HG02678 (cell line): ENCODE data around the gene THADA.

ENCODE experiments used
- ATAC-seq: cut with Tn5 transposase; IDR thresholded peaks from one replicate; pipeline ENCODE4 v1.9.1; 2021; ENCODE audit warnings: mild to moderate bottlenecking, moderate library complexity; ENCODE audit not compliant: unreplicated experiment

Gene THADA

DNA sequence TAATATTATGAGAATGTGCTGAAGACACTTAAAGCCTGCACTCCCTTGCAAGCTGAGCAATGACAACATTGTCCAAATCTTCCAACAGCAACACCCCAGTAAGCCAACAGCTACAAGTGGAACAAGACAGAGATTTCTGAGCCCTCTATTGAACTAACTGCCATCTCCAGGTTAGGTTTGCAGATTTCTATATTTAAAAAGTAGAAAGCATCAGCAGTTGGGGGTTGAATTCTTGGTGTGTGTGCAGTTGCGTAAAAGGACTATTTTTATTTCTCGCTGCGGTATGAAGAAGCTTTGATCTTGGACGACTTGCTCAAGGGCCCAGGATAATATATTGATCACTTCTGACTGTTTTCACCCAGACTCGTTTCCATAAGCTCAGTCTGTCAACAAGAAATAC is 263.2 kb downstream of the THADA start:
- no peak for ATAC-seq

DNA sequence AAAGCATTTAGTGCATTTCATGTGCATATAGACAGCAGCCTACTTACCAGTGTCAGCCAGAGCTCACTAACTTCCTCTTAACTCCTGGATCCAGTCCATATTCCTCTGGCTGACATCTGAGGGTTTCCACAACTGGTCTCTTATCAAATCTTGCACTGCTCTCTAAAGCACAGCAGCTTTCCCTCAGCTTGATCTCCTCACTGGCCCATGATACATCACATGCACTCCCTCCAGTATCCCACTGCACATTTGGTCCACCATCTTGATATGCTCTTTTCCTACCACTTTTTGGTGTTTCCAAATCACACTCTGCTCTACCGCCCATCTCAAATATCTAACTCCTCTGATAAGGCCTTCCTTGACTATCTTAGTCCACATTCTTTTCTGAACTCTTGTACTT is 264.4 kb downstream of the THADA start:
- ATAC-seq, result no peak

DNA sequence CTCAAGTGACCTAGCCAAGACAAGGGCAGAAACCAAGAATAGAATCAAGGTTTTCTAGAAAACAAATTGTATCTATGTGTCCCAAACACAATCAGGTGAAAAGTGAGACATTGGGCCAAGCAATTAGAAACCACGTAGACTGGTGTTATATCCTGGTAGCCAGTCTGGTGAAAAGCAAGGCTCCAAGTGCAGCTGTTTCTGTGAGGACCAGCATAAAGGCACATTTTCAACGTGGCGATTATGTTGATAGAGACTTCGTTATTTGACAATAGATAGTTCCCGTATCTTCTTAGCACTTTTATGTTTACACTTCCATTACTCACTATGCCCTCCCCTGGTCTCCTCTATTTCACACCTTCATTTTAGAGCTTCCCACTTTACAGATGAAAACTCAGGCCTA is 266.2 kb downstream of the THADA start:
- no peak for ATAC-seq

DNA sequence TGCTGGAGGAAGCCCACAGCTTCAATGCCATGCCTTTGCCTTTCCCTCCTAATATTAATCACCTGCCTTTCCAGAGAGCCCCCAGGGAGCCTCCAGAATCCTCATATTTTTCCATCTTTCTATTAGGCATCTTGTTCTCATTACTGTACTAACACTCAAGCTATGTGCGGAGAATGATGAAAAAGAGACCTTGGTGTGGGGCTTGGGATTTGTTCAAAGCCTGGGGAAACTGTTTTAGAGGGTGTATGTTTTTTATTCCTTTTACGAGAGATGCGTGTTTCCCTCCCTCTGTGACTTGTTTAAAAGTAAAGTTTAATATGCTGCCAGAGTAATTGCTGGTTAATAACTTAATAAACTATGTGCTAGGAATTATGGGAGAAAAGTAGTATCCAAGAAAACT is 267.0 kb downstream of the THADA start:
- no peak for ATAC-seq

DNA sequence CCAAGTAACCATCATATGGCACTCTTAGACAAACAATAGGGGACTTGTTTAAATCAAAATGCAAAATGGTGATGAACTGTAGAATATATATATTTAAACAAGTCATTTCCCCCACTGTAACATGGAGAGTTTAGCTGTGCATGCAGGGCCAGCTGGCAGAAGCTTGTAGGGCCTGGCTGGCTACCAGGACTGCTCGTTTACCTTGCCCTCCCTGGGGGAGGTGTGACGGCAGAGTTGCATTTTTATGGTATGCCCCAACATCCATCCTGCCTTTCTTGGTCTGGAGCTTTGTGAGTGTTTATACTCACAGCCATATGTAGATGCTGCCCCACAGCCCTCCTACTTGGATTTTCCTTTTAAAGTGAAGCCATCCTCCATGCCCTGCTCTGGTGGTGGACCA is 267.7 kb downstream of the THADA start:
- no peak for ATAC-seq

DNA sequence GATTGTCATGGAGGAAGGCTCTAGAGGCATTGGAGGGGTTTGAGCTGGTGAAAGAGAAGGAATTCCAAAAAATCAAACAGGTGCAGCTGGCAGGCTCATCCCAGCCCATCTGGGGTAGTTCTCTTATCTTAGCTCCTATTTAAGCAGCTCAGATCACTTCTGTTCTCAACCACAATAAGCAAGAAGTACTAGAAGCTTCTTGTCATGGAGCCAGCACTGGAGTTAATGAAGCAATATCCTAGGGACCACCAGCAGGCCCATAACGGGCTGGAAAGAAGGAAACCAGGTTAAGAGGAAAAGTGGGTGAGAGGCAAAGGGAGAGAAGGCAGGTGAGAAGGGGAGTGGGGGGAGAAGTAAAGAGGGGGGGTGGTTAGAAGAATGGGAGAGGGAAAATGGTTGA is 268.7 kb downstream of the THADA start:
- no peak for ATAC-seq

DNA sequence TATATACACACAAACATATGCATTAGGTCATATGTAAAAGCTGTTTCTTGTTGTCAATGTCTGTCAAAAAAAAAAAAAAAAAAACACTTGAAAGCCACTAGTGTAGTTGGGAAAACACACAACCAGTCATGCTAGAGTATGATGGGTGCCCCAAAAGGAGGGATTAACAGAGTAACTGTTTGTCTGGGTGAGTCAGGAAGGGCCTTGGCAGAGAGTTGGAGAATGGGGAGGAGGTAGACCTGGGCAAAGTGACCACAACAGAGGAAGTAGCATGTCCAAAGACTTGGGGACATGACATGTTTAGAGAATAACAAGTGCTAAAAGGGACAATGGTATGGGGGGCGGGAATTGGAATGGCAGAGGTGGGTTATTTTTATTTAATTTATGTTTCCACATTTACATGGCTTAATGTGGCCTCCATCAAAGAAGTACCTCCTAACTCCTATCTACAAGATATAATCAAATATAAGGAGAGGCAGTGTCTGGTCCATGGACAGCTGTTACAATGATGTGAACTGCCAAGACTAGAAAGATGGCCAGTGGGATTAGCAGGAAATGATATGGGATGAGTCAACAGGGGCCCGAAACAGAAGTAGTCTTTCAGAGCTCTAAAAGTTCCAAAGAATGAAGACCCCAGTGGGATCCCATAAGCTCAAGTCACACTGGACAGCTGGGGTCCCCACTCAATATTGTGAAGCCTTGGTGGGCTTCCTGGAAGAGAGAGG is 269.6 kb downstream of the THADA start:
- no peak for ATAC-seq

DNA sequence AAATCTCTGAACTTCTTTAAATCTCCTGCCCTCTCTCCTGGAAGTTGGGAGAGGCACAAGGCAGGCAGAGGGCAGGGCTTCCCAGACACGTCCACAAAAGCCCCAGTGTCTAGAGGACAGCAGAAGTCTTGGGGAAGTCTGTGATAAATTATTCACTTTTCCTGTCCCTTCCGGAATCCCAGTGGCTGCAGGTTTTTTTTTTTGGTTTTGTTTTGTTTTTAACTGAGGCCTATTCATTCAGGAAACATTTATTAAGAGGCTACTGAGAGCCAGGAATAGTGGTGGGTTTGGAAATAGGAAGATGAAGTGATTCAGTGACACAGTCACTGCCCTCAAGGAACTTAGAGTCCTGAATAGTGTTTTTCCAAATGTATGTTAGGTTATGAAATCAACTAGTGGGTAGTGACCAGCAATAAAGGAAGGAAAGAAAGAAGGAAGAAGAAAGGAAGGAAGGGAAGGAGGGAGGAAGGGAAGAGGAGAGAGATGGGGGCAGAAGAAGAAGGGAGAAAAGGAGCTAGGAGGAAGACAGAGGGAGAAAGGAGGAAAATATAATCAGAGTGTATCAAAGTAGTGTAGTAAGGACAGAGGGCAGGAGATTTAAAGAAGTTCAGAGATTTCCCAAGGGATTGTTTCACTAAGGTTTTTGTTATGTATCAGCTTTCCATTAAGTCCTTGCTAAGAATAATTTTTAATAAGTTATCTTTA is 270.6 kb downstream of the THADA start:
- no peak for ATAC-seq

DNA sequence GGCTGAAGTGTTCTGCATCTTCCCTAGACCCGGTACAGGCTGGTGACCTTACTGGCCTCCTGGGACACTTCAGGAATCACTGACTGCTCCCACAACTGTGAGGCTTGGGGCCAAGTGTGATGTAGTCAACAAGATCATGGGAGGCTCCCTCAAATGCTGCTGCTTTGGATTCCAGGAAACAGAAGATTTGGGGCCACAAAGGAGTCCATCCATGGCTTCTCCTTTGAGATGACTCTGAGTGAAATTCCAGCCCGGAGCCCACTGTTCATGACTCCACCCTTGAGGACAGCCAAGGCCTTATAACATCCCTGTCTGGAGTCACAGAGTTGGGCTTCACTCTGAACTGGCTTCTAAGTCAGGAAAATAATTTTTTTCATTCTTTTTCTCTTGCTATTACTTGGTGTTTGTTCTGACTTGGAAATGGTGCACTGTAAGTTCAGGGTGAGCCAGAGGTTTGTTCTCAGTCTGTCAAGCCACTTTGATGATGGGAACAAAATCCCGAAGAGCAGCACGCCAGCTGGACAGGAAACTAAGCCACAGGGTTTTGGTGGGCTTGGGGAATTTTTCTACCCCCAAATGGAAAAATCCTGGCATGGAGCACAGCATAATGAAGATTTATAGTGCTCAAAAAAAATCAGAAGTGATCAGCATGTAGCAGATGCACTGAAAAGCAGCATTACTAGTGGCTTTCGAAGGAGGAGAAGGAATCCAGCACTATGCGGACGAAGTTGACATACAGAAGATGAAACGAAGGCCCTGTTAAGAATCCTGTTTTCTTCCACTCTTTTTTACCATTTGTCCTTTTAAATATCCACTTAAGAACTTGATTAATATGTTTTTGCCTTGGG is 271.4 kb downstream of the THADA start:
- ATAC-seq, result no peak

DNA sequence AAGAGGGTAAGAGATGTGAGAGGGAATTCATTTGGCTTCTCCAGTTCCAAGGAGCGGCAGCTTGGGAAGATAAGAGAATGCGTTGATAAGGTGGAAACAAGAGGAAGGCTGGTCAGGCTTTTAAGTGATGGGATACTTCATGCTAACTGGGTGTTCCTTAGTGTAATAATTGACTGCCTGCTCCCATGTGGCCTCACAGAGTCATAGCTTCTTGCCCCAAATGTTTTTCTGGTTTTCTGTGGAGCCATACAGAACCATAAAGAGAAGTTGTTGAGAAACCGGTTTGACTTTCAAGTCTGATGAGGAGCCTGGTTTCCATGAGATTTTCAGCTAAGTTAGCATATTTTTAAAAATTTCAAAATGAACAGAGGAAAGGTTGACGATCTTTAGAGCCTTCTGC is 272.0 kb downstream of the THADA start:
- ATAC-seq, result no peak

DNA sequence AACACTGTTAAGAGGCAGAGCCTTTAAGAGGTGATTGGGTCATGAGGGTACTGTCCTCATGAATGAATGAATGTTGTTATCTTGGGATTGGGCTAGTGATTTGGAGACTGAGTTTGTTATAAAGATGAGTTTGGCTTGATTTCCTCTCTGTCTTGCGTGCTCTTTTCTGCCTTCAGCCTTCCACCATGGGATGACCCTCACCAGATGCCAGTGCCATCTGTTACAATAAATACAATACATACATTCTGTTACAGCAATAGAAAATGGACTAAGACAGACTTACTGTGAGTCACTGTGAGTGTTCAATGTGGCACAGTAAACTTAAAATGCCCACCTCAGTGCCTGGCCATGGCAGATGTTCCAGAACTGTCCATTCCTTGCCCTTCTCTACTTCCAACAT is 274.4 kb downstream of the THADA start:
- no peak for ATAC-seq

DNA sequence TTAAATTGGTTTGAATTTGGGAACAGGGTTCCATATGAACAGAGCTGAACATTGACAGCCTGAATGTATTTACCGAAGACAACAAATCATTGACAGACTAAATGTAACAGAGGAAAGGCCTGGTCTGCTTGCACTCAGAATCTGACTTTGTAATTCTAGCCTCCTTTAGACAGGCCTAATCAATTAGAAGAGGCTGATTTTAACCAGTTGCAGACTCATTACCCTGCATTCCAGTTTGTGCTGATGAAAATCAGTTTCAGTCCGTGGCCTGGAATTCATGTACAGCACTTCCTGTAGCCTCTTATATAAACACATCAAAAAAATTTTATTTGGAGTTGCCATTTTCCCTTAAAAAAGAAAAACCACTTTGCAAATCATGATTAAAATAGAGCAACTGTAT is 276.3 kb downstream of the THADA start:
- no peak for ATAC-seq

DNA sequence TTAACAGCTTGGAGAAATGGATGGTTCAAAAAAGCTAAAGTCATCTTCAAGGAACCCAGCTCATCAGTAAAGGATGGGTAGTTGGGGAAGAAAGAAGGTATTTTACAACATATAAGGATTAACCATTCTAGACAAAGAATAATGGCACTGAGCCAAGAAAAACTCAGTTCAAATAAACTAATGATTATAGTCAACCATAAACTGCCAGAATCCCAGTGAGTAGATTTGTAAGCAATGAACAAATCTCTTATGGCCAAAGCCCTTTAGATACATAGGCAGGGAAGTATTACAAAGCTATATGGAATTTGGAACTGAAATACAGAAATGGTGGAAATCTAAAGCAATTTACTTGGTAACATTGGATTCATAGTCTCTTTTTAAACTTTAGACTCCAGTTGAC is 277.0 kb downstream of the THADA start:
- no peak for ATAC-seq

DNA sequence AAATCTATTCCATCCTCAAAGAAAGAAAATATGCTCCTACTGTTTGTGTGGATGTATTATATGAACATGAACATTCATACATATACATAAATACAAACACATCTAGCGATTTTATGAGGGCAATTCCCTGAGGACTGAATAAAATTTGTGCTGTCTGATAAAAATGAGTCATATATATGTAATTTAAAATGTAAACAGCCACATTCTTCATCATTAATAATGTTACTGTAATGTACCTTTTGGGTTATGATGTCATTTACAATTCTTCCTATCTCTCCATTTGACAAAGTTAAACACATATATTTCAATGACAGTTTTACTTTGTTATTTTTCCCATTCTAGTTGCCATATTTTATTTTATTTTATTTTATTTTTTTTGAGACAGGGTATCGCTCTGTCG is 278.2 kb downstream of the THADA start:
- no peak for ATAC-seq

DNA sequence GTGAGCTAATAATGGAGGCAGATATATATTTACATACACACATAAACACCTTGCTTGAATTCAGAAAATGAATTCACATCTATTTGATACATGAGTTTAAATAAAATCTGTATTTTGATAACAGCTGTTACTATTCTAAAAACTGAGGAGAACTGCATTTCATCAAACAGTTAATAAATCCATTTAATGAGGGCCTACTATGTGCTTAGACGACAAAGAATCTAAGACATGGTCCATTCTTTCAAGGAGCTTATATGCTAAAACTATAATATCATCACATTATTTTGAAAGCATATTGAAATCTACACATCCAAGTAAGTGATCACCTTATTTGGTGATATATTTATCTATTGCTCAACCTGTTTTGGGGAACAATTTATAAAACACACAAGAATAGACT is 278.6 kb downstream of the THADA start:
- ATAC-seq, result no peak

DNA sequence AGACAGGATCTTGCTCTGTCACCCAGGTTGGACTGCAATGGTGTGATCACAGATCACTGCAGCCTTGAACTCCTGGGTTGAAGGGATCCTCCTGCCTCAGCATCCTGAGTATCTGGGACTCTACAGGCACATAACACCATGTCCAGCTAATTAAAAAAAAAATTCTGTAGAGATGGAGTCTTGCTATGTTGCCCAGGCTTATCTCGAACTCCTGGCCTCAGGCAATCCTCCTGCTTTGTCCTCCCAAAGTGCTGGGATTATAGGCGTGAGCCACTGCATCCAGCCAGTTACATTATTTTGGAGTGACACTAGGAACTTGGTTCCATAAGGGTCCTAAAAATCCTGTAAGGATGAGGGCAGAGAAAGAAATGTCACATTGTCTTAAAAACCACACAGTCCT is 280.4 kb downstream of the THADA start:
- no peak for ATAC-seq

DNA sequence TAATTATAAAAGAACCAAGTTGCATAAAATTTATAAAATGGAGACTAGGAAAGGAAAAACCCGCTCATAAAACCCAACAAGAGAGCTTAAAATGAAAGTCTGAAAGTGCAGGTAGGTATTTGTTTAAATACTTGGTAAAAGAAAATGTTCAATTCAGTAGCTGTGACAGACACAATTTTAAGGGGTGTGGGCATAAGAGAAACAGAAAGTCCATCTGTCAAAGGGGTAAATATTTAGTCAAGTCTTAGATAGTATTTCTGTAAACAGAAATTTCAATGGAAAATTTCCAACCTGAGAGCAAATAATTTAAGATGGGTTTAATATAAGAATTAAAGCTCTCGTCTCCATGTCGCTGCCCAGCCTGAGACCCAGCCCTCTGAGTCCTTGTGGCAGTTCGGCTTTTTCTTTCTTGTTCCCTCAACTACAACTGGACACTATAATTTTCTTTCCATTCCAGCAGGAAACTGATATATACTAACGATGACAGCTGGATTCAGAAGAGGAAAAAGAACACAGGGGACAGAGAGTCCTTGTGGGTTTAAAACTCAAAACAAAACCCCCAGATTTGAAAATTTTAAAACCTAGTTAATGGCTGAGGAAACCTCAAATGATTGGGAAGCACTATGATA is 281.4 kb downstream of the THADA start:
- ATAC-seq, result no peak

DNA sequence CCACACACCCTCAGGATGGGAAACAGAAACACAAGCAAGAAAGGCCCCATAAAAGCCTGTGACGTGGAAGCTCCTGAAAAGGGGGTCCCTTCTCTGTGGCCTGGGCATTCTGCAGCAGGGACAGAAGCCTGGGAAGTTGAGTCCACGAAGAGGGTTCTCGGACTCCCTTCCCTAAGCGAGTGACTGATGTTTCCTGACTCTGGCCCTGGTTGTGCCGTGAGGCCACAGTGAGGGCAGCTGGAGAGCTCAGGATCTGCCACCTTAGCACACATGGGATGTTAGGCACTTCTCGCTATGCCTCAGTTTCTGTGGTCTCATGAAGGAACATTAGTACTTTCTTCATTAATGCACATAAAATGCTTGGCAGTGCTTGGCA is 282.2 kb downstream of the THADA start:
- no peak for ATAC-seq

DNA sequence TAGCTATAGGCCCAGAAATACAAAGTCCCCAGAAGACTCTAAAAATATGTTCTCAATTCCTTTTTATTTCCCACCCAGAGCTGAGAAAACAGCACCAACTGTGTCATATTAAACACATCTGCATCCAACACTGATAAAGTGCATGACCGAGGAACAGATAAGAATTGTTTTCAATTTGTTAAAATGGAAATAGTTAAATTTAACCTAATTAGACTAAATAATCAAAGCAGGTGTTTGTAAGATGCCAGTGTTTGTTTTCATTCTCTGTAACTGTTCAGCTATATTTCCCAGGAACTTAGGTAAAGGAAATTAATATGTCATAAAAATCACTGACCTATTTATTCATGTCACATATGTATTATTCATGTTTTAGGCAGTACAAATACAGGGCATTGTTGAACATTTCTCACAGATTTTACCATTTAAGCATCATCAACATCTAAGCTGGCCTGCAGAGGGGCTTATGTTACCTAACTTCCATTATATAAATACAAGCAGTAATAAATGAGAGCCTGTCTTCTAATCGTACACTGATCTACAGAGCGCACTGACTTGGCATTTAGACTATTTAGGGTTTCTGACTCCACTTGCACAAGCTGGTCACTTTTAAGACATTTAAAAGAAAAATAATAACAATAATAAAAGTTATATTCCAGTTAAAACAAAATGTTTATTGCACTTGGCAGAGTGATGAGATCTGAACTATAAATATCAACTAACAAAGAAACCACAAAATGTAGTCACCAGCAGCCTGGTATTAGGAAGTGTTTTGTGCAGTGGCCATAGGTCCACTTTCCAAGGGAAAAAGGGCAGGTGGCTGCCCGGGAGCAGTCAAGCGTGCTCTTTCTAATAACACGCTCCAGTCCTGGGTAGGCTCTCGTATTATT is 282.8 kb downstream of the THADA start:
- ATAC-seq, result no peak

DNA sequence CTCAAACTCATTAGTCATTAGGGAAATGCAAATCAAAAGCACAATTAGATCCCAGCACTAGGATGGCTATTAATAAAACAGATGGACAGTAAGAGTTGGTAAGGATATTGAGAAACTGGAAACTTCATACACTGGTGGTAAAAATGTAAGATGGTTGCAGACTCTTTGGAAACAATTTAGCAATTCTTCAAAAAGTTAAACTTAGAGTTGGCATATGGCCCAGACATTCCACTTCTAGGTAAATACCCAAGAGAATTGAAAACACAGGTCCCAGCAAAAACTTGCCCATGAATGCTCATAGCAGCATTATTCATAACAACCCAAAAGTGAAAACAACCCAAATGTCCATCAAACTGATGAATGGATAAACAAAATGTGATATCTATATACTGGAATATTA is 284.6 kb downstream of the THADA start:
- no peak for ATAC-seq

DNA sequence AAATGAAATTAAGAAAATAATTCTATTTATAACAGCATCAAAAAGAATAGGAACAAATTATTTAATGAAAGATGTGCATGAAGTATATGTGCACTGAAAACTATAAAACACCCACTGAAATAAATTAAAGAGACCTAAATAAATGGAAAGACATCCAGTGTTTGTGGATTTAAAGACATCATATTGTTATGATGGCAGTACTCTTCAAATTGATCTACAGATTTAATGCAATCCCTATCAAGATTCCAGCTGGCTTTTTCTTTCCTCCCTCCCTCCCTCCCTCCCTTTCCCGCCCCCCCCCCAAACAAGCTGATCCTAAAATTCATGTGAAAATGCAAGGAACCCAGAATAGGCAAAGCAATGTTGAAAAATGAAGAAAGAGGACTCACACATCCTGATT is 285.9 kb downstream of the THADA start:
- ATAC-seq, result no peak
